CD4-positive, alpha-beta T cell (primary cell): ENCODE results near the gene CPM. TPM values are rescaled to one million over a fixed set of nuclear protein-coding genes. Genes with fewer than 3 reads are reported as not detected.

Experiments used
- ATAC-seq: fragments of 200-7000 bp; cut with Tn5 transposase; one replicate; pipeline ENCODE4 v1.10.0; 2022; ENCODE audit warnings: mild to moderate bottlenecking; ENCODE audit not compliant: poor library complexity
- CTCF ChIA-PET: fragments of 350-600 bp; sonication (Branson Sonifier 250); formaldehyde crosslinking; loops from one replicate; lab custom pipeline; 2021; ENCODE audit warnings: antibody characterized with exemption, inconsistent platforms; lab: Charles Lee
- POLR2A ChIA-PET: fragments of 350-600 bp; sonication (Branson Sonifier 250); formaldehyde crosslinking; loops from one replicate; lab custom pipeline; 2021; ENCODE audit warnings: antibody characterized with exemption, inconsistent platforms; lab: Charles Lee
- DNase-seq, 14 experiments: peaks; one replicate each; pipeline ENCODE4 v3.0.0-alpha.2; 2013 to 2020; ENCODE audit warnings: mixed read lengths in 2 of 14
- H3K27ac ChIP-seq, 2 donors: one replicate each; pipeline versions ENCODE4 v1.5.1 to v1.7.0; 2013; ENCODE audit warnings: low read length in 2 of 2, low read depth in 1 of 2, mild to moderate bottlenecking in 1 of 2
- H3K27me3 ChIP-seq, 2 experiments: 1 replicate in 1 of 2; 2 replicates in 1 of 2; pipeline versions ENCODE4 v1.6.1 to v1.7.0; 2013; ENCODE audit warnings: low read length in 2 of 2, control low read depth in 1 of 2, mild to moderate bottlenecking in 1 of 2, moderate library complexity in 1 of 2; ENCODE audit not compliant: insufficient read depth in 2 of 2, control insufficient read depth in 1 of 2
- H3K36me3 ChIP-seq: one replicate; pipeline ENCODE4 v1.6.1; 2013; ENCODE audit warnings: low read length, control low read depth; ENCODE audit not compliant: insufficient read depth
- H3K4me1 ChIP-seq: one replicate; pipeline ENCODE4 v1.6.1; 2013; ENCODE audit warnings: low read length, control low read depth; ENCODE audit not compliant: insufficient read depth
- H3K4me3 ChIP-seq: one replicate; pipeline ENCODE4 v1.5.1; 2013; ENCODE audit warnings: mild to moderate bottlenecking, low read length, moderate library complexity
- H3K9me3 ChIP-seq, 2 experiments: 1 replicate in 1 of 2; 2 replicates in 1 of 2; pipeline versions ENCODE4 v1.6.1 to v1.7.0; 2013; ENCODE audit warnings: low read length in 2 of 2, mild to moderate bottlenecking in 2 of 2, control low read depth in 1 of 2, moderate library complexity in 1 of 2; ENCODE audit not compliant: control insufficient read depth in 1 of 2, insufficient read depth in 1 of 2
- H3K27ac Mint-ChIP-seq: one replicate; pipeline ENCODE4 v1.8.0; 2020; ENCODE audit warnings: mixed read lengths
- H3K27me3 Mint-ChIP-seq: one replicate; pipeline ENCODE4 v1.8.0; 2021; ENCODE audit warnings: mixed read lengths
- H3K36me3 Mint-ChIP-seq: one replicate; pipeline ENCODE4 v1.8.0; 2021; ENCODE audit warnings: low read depth, mixed read lengths
- H3K4me1 Mint-ChIP-seq: one replicate; pipeline ENCODE4 v1.8.0; 2021; ENCODE audit warnings: low read depth, mixed read lengths
- H3K4me3 Mint-ChIP-seq: one replicate; pipeline ENCODE4 v1.8.0; 2020; ENCODE audit warnings: mild to moderate bottlenecking, mixed read lengths
- H3K9me3 Mint-ChIP-seq: one replicate; pipeline ENCODE4 v1.8.0; 2020; ENCODE audit warnings: mixed read lengths
- intact Hi-C, 2 experiments: fragments of 100-400 bp; cut with DNase I in 1 of 2; cut with micrococcal nuclease in 1 of 2; formaldehyde crosslinking; loops; one replicate each; pipeline versions ENCODE4 v1.15.1 to v1.9.0; 2023 to 2025; cut with DNase I, micrococcal nuclease
- total RNA-seq, 174 experiments: library from RNA in 2 of 174; stranded (reverse) in 2 of 174; gene quantifications; one replicate each; pipeline ENCODE4 v1.2.3 and lab custom pipeline; 2021 to 2026
- TF ChIP-seq, protein P1 (sequence below): fragments of 200-600 bp; IDR thresholded peaks from one replicate; pipeline ENCODE4 v1.8.0; 2022; ENCODE audit warnings: antibody characterized with exemption, mild to moderate bottlenecking

The CPM gene
- total RNA-seq, 2 experiments from 2014 or later = 1.9 to 2.2 TPM

DNA sequence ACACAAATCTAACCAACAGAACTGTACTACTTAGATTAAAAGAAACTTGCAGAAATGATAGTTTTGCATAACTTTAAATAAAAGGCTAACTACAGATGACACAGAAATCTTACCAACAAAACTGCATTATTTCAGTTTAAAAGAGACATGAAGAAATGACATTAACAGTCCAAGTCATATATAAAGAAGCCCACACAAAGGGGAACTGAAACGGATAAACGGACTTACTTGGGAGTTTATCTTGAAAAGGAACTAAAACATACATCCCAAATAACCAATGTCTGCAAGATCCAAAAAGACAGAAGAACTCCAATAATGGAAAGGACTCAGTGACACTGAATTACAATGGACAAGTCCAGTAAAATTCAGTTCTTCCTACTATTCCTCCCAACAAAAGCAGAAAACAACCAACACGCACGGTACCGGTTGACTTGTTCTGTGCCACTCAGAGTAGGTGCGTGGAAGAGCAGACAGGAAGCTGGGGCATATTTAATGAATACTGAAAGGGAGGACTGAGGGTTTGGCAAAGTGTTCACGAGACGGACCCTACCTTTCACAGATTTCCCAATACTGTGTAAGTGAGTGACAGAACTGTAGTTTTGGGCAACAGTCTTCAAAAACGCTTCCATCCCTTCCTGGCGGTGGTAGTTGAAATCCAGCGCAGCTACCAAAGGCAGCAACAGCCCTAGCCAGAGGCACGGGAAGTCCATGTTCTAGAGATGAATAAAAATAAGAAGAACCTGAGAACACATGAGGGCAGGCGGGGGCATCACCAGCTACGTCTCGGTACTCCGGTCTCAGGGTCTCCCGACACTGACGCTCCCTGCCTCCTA, 627 bp downstream of the CPM start:
- Histone ChIP-seq H3K4me1 (peaks cover 8% of the 10 kb centered on the region), H3K27ac (no peak overlapping the region), H3K4me3 (peak overlapping the region; percentile 84), H3K9me3 (no peaks in the 10 kb centered on the region), H3K36me3 (no peaks in the 10 kb centered on the region), H3K27me3 (peaks cover 7 to 10% of the 10 kb centered on the region in 2 experiments)
- intact Hi-C loops = loop anchor here in 1 of 2 experiments (5.0 kb wide), 1 partner anchor 805 kb away; the partner anchor contains the start of gene RAB3IP
- H3K4me1 Mint-ChIP-seq = peaks cover 10% of the 10 kb centered on the region
- no peak overlapping the region for H3K27ac Mint-ChIP-seq
- no peaks in the 10 kb centered on the region for H3K9me3 Mint-ChIP-seq
- peak in 6 of 14 experiments; percentile 0 to 43 (median 22) for DNase-seq
- peaks cover 18% of the 10 kb centered on the region for H3K27me3 Mint-ChIP-seq
- H3K4me3 Mint-ChIP-seq = peak overlapping the region; percentile 79
- no peaks in the 10 kb centered on the region for H3K36me3 Mint-ChIP-seq
- TF ChIP-seq, protein P1, sequence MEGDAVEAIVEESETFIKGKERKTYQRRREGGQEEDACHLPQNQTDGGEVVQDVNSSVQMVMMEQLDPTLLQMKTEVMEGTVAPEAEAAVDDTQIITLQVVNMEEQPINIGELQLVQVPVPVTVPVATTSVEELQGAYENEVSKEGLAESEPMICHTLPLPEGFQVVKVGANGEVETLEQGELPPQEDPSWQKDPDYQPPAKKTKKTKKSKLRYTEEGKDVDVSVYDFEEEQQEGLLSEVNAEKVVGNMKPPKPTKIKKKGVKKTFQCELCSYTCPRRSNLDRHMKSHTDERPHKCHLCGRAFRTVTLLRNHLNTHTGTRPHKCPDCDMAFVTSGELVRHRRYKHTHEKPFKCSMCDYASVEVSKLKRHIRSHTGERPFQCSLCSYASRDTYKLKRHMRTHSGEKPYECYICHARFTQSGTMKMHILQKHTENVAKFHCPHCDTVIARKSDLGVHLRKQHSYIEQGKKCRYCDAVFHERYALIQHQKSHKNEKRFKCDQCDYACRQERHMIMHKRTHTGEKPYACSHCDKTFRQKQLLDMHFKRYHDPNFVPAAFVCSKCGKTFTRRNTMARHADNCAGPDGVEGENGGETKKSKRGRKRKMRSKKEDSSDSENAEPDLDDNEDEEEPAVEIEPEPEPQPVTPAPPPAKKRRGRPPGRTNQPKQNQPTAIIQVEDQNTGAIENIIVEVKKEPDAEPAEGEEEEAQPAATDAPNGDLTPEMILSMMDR = no peak
- ChIA-PET CTCF (no interaction called here), POLR2A (interaction anchor here (1.0 to 1.9 kb wide), 2 partner anchors 125 to 807 kb away, joined by 3 to 4 read pairs; partner anchors contain the start of gene MDM2)
- peak; percentile 33 for ATAC-seq

DNA sequence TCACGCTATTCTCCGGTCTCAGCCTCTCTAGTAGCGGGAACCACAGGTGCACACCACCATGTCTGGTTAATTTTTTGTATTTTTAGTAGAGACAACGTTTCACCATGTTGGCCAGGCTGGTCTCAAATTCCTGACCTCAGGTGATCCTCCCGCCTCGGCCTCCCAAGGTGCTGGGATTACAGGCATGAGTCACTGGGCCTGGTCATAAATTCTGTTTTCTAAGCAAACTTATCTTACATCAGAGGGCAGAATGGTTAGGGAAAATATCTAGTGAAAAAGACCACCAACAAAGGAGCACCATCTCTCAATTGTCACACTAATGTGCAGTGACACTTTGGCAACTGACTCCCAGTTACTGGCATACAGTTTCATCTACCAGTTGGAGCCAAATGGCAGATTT, 2.8 kb downstream of the CPM start:
- ATAC-seq = no peak
- intact Hi-C loops = loop anchor here in 1 of 2 experiments (5.0 kb wide), 1 partner anchor 807 kb away; the partner anchor contains the start of gene RAB3IP
- Mint-ChIP-seq H3K27me3 (peaks cover 18% of the 10 kb centered on the region), H3K9me3 (no peaks in the 10 kb centered on the region), H3K36me3 (no peaks in the 10 kb centered on the region), H3K4me1 (peaks cover 10% of the 10 kb centered on the region), H3K27ac (no peak overlapping the region), H3K4me3 (no peak overlapping the region)
- CTCF ChIA-PET = no interaction called here
- Histone ChIP-seq H3K27me3 (peaks cover 7 to 10% of the 10 kb centered on the region in 2 experiments), H3K4me3 (no peak overlapping the region), H3K27ac (no peak overlapping the region), H3K4me1 (peaks cover 8% of the 10 kb centered on the region), H3K36me3 (no peaks in the 10 kb centered on the region), H3K9me3 (no peaks in the 10 kb centered on the region)
- no peak for DNase-seq
- POLR2A ChIA-PET = no interaction called here
- TF ChIP-seq, protein P1 = no peak

DNA sequence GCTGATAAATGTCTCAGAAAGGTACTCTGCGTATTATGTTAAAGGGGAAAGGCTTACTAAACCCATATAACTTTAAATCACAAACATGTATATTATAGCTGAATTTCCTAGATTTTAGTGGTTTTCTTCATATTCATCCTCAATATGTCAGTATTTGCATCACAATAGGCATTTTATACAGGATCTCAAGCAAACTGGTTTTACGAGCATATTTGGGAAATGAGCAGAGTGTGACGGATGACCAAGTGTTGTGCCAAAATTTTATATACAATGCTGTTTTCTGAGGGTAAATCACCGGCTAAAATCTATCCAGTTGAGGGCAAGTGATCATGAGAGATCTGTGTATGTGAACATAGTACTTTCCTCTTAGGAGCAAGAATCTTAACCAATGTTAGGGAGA, 8.4 kb downstream of the CPM start:
- Mint-ChIP-seq H3K4me3 (no peak overlapping the region), H3K27me3 (no peaks in the 10 kb centered on the region), H3K27ac (no peak overlapping the region), H3K4me1 (no peaks in the 10 kb centered on the region), H3K9me3 (no peaks in the 10 kb centered on the region), H3K36me3 (no peaks in the 10 kb centered on the region)
- ChIA-PET CTCF (no interaction called here), POLR2A (no interaction called here)
- Histone ChIP-seq H3K27me3 (no peaks in the 10 kb centered on the region), H3K4me3 (no peak overlapping the region), H3K9me3 (no peaks in the 10 kb centered on the region), H3K27ac (no peak overlapping the region), H3K36me3 (no peaks in the 10 kb centered on the region), H3K4me1 (no peaks in the 10 kb centered on the region)
- TF ChIP-seq, protein P1 = no peak
- no peak for ATAC-seq
- DNase-seq = no peak
- intact Hi-C loops = no loop called here
